CD4-positive, alpha-beta T cell treated with Interferon alpha-2 for 1 hour (primary cell): ENCODE measurements around the gene EFCC1.
A peak's percentile ranks its signal among the peaks of the same experiment; 100 is the strongest.

Experiments used
- DNase-seq, 2 donors: peaks; one replicate each; pipeline ENCODE4 v3.0.0-alpha.2; 2020 to 2022

EFCC1 gene

GRCh38 chr3:129033633-129034321 is 32.7 kb downstream of the EFCC1 start:
- no peak for DNase-seq

DNA sequence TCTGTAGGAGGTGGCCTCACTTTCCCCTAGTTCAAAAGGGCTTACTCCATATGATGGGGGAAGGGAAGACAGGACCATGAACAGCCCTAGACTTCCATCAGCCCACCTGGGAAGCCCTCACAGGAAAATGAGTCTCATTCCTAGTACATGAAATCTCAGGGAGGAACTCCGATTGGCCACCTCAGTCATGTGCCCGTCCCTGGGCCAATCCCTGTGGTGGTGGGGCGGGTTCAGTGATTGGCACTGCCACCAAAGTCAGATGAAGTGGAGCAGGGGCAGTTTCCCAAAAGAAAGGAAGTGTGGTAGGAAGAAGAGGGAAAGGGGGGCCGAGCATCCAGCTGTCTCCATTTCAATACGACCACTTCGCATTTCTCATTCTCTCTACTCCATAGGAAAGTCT is 33.5 kb downstream of the EFCC1 start:
- no peak for DNase-seq

- no peak for DNase-seq
Observed at GRCh38 chr3:129035360-129036221, 34.5 kb downstream of the EFCC1 start.

DNA sequence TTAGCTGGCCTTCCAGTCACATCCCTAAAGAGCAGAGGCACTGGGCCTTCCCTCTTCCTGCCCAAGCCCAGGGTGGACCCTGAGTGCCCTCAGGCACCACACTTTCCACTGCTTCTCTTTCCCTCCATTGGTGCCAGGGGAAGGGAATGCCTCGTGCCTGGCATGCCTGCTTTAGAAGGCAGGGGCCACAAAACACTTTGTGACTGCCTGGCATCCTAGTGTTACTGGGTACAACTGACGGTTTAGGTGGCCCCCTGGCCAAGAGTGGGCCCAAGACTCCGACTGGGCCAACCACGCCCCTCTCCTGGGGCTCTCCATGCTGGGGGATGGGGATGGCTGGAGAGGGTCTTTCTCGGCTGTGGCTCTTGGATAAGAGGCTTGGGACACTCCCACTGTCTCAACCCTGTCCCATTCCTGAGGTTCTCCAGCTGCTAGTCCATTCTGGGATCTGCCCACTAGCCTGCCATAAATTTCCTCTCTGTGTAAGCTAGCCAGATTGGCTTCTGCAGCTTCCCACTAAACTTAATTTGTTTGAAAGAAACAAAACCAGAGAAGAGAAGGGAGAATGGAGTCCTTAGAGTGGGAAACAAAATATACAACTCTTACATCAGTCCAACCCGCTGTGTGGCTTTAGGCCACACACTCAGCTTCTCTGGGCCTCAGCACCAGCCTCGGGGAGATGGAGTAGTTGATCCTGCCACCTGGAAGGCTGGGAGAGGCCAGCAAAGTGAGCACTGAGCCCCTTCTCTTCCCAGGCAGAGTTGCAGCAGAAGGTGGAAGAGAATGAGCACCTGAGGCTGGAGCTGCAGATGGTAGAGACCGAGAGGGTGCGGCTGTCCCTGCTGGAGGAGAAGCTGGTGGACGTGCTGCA is 35.4 kb downstream of the EFCC1 start:
- no peak for DNase-seq

DNA sequence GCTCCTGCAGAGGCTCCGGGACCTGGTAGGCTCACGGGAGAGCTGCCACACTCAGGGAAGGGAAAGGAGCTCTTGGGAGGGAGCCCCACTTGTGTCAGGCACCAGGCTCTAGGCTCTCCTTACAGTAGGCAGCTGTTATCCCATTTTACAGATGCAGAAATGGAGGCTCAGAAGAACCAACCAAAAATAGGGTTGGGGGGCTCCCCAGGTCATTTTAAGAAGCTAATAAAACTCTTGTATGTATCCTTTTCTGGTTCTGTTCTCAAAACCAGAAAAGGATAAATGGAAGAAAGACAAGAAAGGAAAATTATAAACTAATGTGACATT is 36.0 kb downstream of the EFCC1 start:
- DNase-seq: no peak

GRCh38 chr3:129038121-129038855 is 37.2 kb downstream of the EFCC1 start:
- DNase-seq: no peak

GRCh38 chr3:129039271-129040038 is 38.4 kb downstream of the EFCC1 start:
- no peak for DNase-seq

DNA sequence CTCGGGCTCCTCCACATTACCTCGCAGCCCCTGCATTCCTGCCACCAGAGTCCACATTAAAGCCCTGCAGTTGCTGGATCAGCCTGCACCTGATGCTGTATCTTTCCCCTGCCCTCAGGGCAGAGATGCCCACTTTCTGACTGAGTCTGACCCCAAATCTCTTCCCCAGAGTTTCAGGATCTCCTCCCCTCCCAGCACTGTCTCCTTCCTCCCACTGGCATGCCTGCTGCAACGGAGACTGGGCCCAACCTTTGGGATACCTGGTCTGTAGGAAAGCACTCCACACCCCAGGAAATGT is 38.9 kb downstream of the EFCC1 start:
- DNase-seq: no peak

DNA sequence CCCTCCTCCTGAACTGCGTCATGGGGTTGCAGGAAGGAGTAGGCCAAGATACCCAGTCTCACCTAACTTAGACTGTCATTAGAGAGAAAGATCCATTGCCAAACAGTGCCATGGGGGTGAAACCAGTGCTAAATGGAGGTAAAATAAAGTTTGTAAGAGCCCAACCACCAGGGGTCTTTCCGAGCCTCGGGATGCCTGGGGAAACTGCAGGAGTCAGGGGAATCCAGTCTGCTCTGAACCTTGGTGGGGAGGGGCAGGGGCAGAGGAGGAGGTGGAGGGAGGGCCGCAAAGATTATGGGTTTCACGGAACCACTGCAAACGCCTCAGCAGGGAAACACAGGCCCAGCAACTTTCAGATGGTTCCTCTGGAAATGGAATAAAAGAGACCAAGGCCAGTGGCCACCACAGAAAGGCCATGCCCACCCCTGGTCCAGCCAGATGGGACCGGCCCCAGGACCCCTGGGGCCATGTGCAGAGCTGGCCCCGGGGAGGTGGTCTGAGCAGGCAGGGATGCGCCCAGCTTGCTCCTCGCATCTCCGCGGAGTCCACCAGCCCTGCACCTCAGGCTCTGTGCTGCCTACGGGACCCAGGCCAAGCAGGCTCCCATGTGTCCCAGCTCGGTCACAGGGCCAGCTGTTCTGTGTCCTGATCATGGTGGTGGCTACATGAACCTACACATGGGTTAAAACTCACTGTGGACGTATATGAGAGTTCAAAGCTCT is 39.6 kb downstream of the EFCC1 start:
- DNase-seq: no peak

GRCh38 chr3:129045675-129046036 is 44.6 kb downstream of the EFCC1 start:
- DNase-seq: peak in 1 of 2 donors; percentile 32

GRCh38 chr3:129046037-129046731 is 45.1 kb downstream of the EFCC1 start:
- no peak for DNase-seq

GRCh38 chr3:129046732-129047552 is 45.8 kb downstream of the EFCC1 start:
- no peak for DNase-seq

DNA sequence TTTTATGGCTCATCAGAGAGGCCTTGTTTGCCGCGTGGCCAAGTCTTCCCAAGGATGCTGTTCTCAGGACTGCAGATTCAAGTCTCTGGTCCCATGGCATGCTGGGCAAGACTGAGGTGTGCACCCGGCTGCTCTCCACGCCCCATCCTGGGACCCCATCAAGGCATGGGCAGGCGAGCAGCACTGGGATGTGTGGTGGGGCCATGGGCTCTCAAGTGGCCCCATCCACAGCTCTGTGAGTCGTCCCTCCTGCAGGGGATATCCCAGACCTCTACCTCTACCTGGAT is 46.4 kb downstream of the EFCC1 start:
- no peak for DNase-seq

GRCh38 chr3:129050556-129051295 is 49.6 kb downstream of the EFCC1 start:
- no peak for DNase-seq

DNA sequence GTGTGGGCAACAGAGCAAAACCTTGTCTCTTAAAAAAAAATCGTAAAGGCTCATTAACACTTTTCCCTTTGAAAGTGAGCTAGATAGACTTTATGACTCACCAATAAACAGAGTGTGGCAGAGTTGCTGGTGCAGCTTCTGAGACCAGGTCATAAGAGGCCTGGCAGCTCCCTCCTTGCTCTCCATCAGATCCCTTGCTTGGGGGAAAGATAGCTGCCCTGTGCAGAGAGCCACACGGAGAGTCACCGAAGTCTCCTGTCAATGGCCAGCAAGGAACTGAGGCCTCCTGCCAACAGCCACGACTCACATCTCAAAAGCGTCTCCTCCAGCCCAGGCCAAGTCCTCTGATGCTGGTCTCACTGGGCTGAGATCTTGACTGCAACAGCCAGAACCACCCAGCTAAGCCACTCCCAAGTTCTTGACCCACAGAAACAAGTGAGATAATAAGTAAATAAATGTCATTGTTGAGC is 50.8 kb downstream of the EFCC1 start:
- DNase-seq: no peak

GRCh38 chr3:129052675-129053074 is 51.6 kb downstream of the EFCC1 start:
- DNase-seq: no peak

DNA sequence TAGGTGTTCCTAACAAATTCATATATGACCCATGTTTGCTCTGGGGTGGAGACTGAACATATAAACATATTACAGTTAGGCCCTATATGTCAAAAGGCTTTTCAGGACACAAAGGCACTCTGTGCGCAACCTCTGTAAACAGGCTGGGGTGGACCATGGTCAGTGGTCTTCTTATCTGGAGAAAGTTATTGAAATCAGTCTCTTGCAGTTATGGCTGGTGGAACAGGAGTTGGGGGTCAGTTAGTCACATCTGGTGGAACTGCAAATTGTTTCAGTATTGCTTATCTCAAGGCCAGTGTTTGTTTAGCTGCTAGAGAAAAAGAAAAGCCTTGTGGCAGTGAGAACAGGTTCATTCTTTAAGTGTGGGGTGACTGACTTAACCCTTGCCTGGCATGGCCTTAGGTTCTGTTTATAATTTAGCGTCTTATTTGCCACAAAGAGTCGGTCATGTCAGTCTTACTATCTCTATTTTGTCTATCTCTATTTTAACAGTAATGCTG is 53.6 kb downstream of the EFCC1 start:
- DNase-seq: no peak

DNA sequence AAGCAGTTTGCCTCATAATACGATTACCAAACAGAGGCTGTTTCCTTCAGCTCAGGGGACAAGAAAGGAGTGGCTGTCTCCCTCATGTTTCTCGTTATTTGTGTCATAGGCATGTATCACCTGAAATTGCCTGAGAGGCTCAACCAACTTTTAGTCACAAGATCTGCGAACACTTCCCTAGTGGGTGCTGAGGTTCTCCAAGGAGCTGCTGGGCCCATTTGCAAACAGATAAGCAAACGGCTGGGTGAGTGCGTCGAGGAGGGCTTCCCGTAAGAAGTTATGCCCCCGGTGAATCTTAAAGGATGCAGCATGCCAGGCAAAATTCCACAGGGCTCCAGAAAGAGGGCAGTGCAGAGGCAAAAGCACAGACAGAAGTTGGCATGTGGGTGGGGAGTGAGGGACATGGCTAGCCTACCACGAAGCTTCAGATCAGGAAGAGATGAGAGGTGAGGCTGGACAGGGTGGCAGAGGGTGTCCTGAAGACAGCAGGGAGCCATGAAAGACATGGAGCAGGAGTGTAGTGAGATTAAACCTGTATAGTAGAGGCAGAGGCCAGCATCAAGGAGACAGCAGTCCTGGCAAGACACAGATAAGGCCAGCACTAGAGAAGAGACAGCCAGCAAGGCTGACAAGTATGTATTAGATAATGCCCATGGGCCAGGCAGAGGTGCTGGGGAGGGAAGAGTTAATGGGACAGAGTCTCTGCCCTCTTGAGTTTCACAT is 55.5 kb downstream of the EFCC1 start:
- no peak for DNase-seq

DNA sequence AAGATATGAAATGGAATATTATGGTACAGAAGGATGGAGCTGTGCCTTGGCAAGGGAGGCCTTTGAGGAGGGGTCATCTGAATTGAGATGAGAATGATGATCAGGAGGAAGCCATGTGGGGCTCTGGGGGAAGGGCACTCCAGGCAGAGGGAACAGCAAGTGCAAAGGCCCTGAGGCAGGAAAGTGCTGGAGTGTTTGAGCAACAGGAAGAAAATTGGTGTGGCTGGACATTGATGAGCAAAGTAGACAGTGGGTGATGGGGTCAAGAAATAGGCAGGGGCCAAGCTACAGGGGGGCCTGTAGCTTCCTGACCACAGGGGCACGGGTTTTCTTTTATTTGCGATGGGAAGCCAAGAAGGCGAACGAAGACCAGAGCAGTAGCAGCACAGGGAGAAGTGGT is 56.1 kb downstream of the EFCC1 start:
- no peak for DNase-seq
